Measurements from ENCODE around the gene SEZ6.

- TF ChIP-seq, protein P1, sequence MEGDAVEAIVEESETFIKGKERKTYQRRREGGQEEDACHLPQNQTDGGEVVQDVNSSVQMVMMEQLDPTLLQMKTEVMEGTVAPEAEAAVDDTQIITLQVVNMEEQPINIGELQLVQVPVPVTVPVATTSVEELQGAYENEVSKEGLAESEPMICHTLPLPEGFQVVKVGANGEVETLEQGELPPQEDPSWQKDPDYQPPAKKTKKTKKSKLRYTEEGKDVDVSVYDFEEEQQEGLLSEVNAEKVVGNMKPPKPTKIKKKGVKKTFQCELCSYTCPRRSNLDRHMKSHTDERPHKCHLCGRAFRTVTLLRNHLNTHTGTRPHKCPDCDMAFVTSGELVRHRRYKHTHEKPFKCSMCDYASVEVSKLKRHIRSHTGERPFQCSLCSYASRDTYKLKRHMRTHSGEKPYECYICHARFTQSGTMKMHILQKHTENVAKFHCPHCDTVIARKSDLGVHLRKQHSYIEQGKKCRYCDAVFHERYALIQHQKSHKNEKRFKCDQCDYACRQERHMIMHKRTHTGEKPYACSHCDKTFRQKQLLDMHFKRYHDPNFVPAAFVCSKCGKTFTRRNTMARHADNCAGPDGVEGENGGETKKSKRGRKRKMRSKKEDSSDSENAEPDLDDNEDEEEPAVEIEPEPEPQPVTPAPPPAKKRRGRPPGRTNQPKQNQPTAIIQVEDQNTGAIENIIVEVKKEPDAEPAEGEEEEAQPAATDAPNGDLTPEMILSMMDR (IDR thresholded peaks at IDR 0.05) = no peak
- no peak for TF ChIP-seq POLR2A (IDR thresholded peaks at IDR 0.05)
- no peak for TF ChIP-seq POLR2AphosphoS5 (IDR thresholded peaks at IDR 0.05; ENCODE audit: insufficient read depth in 1 of 2, low read depth in 1 of 2)
Observed at GRCh38 chr17:28967221-28968135, 38.4 kb downstream of the SEZ6 start.

All from vagina (tissue), 2 donors.